GM23338 (cell line): ENCODE results near the gene ARRDC1. TPM values are rescaled to one million over a fixed set of nuclear protein-coding genes. Genes with fewer than 3 reads are reported as not detected.

Experiments used
- ATAC-seq: fragments of 200-7000 bp; cut with Tn5 transposase; 3 replicates; pipeline ENCODE4 v1.9.1; 2020
- DNase-seq: peaks from one replicate; pipeline ENCODE4 v3.0.0-alpha.2; 2015; ENCODE audit warnings: low spot score
- H2AFZ ChIP-seq: fragments of 200-600 bp; sonication (generic); 2 replicates; pipeline ENCODE4 v1.8.0; 2016; ENCODE audit warnings: antibody characterized with exemption, mild to moderate bottlenecking, moderate library complexity
- H3F3A ChIP-seq: fragments of 200-600 bp; sonication (generic); replicated peaks from 2 replicates; pipeline ENCODE4 v1.8.0; 2017; ENCODE audit warnings: antibody characterized with exemption, mixed run types, low read depth
- H3K27ac ChIP-seq: fragments of 200-600 bp; sonication (generic); 2 replicates; pipeline ENCODE4 v1.6.1; 2016; ENCODE audit warnings: low read depth
- H3K27me3 ChIP-seq: fragments of 200-600 bp; sonication (generic); 2 replicates; pipeline ENCODE4 v1.8.0; 2016; ENCODE audit warnings: mild to moderate bottlenecking, mixed run types, moderate library complexity; ENCODE audit not compliant: insufficient read depth
- H3K36me3 ChIP-seq: fragments of 200-600 bp; sonication (generic); 2 replicates; pipeline ENCODE4 v1.8.0; 2016; ENCODE audit warnings: mild to moderate bottlenecking; ENCODE audit not compliant: insufficient read depth
- H3K4me1 ChIP-seq: fragments of 200-600 bp; sonication (generic); 2 replicates; pipeline ENCODE4 v1.8.0; 2016; ENCODE audit warnings: mild to moderate bottlenecking, moderate library complexity; ENCODE audit not compliant: insufficient read depth
- H3K4me2 ChIP-seq: fragments of 200-600 bp; sonication (generic); 2 replicates; pipeline ENCODE4 v1.7.1; 2017; ENCODE audit warnings: mixed run types
- H3K4me3 ChIP-seq: fragments of 200-600 bp; sonication (generic); 2 replicates; pipeline ENCODE4 v1.6.1; 2016; ENCODE audit warnings: mixed run types
- H3K79me2 ChIP-seq: fragments of 200-600 bp; sonication (generic); replicated peaks from 2 replicates; pipeline ENCODE4 v1.8.0; 2017; ENCODE audit warnings: mild to moderate bottlenecking; ENCODE audit not compliant: insufficient read depth
- H3K9me2 ChIP-seq: fragments of 200-600 bp; sonication (generic); 2 replicates; pipeline ENCODE4 v1.8.0; 2017; ENCODE audit not compliant: insufficient read depth
- H4K20me1 ChIP-seq: fragments of 200-600 bp; sonication (generic); replicated peaks from 2 replicates; pipeline ENCODE4 v1.8.0; 2017; ENCODE audit warnings: mild to moderate bottlenecking; ENCODE audit not compliant: insufficient read depth
- H3K27ac Mint-ChIP-seq: 2 replicates; pipeline ENCODE4 v1.8.0; 2020; ENCODE audit warnings: inconsistent platforms, mild to moderate bottlenecking, moderate library complexity, mixed read lengths
- H3K27me3 Mint-ChIP-seq: 3 replicates; pipeline ENCODE4 v1.8.0; 2022; ENCODE audit warnings: low read depth, mild to moderate bottlenecking, moderate library complexity, mixed read lengths, inconsistent platforms; ENCODE audit not compliant: insufficient read depth, poor library complexity
- H3K36me3 Mint-ChIP-seq: 3 replicates; pipeline ENCODE4 v1.8.0; 2021; ENCODE audit warnings: low read depth, mild to moderate bottlenecking, inconsistent platforms, moderate library complexity, mixed read lengths
- H3K4me1 Mint-ChIP-seq: 3 replicates; pipeline ENCODE4 v1.8.0; 2020; ENCODE audit warnings: mild to moderate bottlenecking, inconsistent platforms, mixed read lengths
- H3K4me3 Mint-ChIP-seq: 3 replicates; pipeline ENCODE4 v1.8.0; 2021; ENCODE audit warnings: moderate library complexity, mild to moderate bottlenecking, inconsistent platforms, mixed read lengths
- H3K9me3 Mint-ChIP-seq: 3 replicates; pipeline ENCODE4 v1.8.0; 2020; ENCODE audit warnings: moderate library complexity, mild to moderate bottlenecking, inconsistent platforms, mixed read lengths
- ETS1 ChIP-seq: IDR thresholded peaks from 2 replicates; pipeline ENCODE4 v1.6.1; 2016; ENCODE audit warnings: antibody characterized with exemption
- JUNB ChIP-seq: IDR thresholded peaks from one replicate; pipeline ENCODE4 v1.6.1; 2016; ENCODE audit warnings: antibody characterized with exemption; ENCODE audit not compliant: unreplicated experiment
- NANOG ChIP-seq: IDR thresholded peaks from 2 replicates; pipeline ENCODE4 v1.6.1; 2016; ENCODE audit warnings: antibody characterized with exemption, borderline replicate concordance
- STAT1 ChIP-seq: IDR thresholded peaks from one replicate; pipeline ENCODE4 v1.6.1; 2016; ENCODE audit warnings: antibody characterized with exemption; ENCODE audit not compliant: unreplicated experiment
- ZNF114 ChIP-seq: fragments of 250-450 bp; sonication (Bioruptor Pico); IDR thresholded peaks from 2 replicates; pipeline ENCODE4 v1.5.0; 2020; ENCODE audit warnings: mild to moderate bottlenecking, moderate library complexity
- ZNF331 ChIP-seq: fragments of 250-450 bp; sonication (Bioruptor Pico); IDR thresholded peaks from 2 replicates; pipeline ENCODE4 v1.5.0; 2020; ENCODE audit warnings: low read depth, mild to moderate bottlenecking, moderate library complexity
- ZNF462 ChIP-seq: fragments of 250-450 bp; sonication (Bioruptor Pico); IDR thresholded peaks from 2 replicates; pipeline ENCODE4 v1.5.0; 2020; ENCODE audit warnings: mild to moderate bottlenecking, moderate library complexity
- polyA plus RNA-seq: library from polyadenylated mRNA; unstranded; fragments of >200 nt; fragmentation: Nextera tagmentation; extraction: Ambion mirVana; gene quantifications from 2 replicates; pipeline ENCODE4 v1.2.1, GENCODE V29; 2016
- total RNA-seq: library from RNA; depleted of rRNA; stranded (reverse); fragments of >200 nt; shearing (Covaris generic); gene quantifications from 2 replicates; pipeline ENCODE4 v1.2.3, GENCODE V29; 2014
- TF ChIP-seq, protein P1 (sequence below): IDR thresholded peaks from one replicate; pipeline ENCODE4 v1.6.1; 2018; ENCODE audit warnings: antibody characterized with exemption; ENCODE audit not compliant: unreplicated experiment

The ARRDC1 gene
- total and polyA plus RNA-seq, 2 experiments from 2014 or later = 36.6 to 63.8 TPM

GRCh38 chr9:137612741-137613142, 7.3 kb downstream of the ARRDC1 start (continued):
- TF ChIP-seq ETS1 = no peak

GRCh38 chr9:137613259-137613658, 7.8 kb downstream of the ARRDC1 start:
- Histone ChIP-seq H3K79me2 (peaks cover 19% of the 10 kb centered on the region), H3K27ac (no peak overlapping the region), H3K27me3 (no peaks in the 10 kb centered on the region), H4K20me1 (peaks cover 9% of the 10 kb centered on the region), H3K4me1 (peaks cover 9% of the 10 kb centered on the region; the same call in 1 of the 2 replicates), H3K4me3 (no peak overlapping the region), H3F3A (0 out of 2 replicates have a peak, but pooled peaks cover 3% of the 10 kb centered on the region), H3K9me2 (no peaks in the 10 kb centered on the region), H3K36me3 (no peaks in the 10 kb centered on the region; the same call in 1 of the 2 replicates), H2AFZ (no peak overlapping the region), H3K4me2 (no peak overlapping the region)
- ATAC-seq (no peak), DNase-seq (no peak)
- no peak overlapping the region; the same call in 2 of the 3 replicates for H3K4me3 Mint-ChIP-seq
- peaks cover 22% of the 10 kb centered on the region for H3K36me3 Mint-ChIP-seq
- H3K27ac Mint-ChIP-seq = no peak overlapping the region
- H3K27me3 Mint-ChIP-seq = peaks cover 15% of the 10 kb centered on the region
- TF ChIP-seq ZNF114 (CRISPR knock-in tag) = no peak
- TF ChIP-seq ZNF331 (CRISPR knock-in tag) = no peak
- TF ChIP-seq JUNB = no peak
- no peak for TF ChIP-seq NANOG
- TF ChIP-seq STAT1 = no peak
- TF ChIP-seq ZNF462 (CRISPR knock-in tag) = no peak
- TF ChIP-seq, protein P1, sequence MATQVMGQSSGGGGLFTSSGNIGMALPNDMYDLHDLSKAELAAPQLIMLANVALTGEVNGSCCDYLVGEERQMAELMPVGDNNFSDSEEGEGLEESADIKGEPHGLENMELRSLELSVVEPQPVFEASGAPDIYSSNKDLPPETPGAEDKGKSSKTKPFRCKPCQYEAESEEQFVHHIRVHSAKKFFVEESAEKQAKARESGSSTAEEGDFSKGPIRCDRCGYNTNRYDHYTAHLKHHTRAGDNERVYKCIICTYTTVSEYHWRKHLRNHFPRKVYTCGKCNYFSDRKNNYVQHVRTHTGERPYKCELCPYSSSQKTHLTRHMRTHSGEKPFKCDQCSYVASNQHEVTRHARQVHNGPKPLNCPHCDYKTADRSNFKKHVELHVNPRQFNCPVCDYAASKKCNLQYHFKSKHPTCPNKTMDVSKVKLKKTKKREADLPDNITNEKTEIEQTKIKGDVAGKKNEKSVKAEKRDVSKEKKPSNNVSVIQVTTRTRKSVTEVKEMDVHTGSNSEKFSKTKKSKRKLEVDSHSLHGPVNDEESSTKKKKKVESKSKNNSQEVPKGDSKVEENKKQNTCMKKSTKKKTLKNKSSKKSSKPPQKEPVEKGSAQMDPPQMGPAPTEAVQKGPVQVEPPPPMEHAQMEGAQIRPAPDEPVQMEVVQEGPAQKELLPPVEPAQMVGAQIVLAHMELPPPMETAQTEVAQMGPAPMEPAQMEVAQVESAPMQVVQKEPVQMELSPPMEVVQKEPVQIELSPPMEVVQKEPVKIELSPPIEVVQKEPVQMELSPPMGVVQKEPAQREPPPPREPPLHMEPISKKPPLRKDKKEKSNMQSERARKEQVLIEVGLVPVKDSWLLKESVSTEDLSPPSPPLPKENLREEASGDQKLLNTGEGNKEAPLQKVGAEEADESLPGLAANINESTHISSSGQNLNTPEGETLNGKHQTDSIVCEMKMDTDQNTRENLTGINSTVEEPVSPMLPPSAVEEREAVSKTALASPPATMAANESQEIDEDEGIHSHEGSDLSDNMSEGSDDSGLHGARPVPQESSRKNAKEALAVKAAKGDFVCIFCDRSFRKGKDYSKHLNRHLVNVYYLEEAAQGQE = no peak
- no peak for TF ChIP-seq ETS1
- no peaks in the 10 kb centered on the region; the same call in 2 of the 3 replicates for H3K9me3 Mint-ChIP-seq
- H3K4me1 Mint-ChIP-seq = peaks cover 19% of the 10 kb centered on the region
